ENCODE data around the gene TLR8.

DNA sequence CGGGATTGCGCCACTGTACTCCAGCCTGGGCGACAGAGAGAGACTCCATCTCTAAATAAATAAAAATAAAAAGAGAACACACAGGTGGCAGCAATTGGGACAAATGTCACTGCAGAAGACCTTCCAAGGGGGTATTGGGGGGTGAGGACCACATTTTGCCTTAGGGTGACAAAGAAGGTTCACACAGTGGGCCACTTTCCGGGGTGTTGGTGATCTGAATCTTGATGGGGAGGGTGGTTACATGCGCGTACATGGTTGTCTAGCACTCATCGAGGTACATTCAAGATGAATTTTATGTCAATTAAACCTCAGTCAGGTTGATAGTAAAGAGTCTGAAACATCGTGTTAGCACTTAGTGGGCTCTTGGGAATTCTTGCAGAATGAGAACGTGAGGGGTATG is 48.0 kb downstream of the TLR8 start:
- TF ChIP-seq, protein P1, sequence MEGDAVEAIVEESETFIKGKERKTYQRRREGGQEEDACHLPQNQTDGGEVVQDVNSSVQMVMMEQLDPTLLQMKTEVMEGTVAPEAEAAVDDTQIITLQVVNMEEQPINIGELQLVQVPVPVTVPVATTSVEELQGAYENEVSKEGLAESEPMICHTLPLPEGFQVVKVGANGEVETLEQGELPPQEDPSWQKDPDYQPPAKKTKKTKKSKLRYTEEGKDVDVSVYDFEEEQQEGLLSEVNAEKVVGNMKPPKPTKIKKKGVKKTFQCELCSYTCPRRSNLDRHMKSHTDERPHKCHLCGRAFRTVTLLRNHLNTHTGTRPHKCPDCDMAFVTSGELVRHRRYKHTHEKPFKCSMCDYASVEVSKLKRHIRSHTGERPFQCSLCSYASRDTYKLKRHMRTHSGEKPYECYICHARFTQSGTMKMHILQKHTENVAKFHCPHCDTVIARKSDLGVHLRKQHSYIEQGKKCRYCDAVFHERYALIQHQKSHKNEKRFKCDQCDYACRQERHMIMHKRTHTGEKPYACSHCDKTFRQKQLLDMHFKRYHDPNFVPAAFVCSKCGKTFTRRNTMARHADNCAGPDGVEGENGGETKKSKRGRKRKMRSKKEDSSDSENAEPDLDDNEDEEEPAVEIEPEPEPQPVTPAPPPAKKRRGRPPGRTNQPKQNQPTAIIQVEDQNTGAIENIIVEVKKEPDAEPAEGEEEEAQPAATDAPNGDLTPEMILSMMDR (IDR thresholded peaks at IDR 0.05; ENCODE audit: low read depth, low read length, poor library complexity, severe bottlenecking), result no peak
- no peak for TF ChIP-seq EZH2phosphoT487 (IDR thresholded peaks at IDR 0.05; ENCODE audit: borderline replicate concordance, low read length)
